ENCODE data around the gene REPIN1.

REPIN1 gene

DNA sequence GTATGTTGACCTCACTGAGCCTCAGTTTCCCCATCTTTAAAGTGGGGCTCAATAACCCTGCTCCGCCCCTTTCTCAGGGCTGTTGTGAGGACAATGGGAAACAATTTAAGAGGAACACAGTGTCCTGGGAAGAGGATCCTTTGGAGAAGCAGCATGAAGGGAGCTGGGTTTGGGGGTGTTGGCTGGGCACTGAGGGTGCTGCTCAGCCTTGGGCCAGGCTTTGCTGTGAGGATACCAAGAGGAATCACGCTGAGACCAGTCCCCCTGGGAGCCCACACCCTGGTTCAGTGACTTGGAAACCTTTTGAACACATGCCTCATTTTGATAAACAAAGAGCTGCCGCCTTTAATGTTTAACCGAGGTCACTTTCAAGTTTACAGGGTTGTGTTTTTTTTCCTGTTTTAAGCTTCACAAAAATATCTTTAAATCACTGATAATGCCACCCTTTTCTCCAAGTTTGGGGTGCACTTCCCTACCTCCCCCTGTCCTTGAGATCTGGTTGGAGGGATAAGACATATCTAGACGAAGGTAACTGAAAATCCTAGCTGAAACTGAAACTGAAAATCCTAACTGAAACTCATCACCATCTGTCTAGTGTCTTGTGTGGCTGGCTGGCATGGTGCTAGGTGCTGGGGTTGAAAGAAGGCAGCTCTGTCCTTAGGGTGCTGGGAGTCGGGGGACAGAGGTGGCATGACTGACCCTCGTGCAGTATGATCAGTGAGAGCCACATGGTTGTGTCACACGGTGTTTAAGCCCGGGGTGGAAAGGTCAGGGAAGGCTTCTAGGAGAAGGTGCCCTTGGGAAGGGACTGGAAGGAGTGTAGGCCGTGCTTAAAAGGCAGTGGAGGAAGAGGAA lies 38.2 kb downstream of the REPIN1 start:
- Histone ChIP-seq H3K4me3 (ENCODE audit: low read length) (peak overlapping the region; percentile 70), H3F3A (ENCODE audit: insufficient read depth, low read length) (peaks cover 36% of the 10 kb centered on the region), H2AFZ (ENCODE audit: low read length) (0 out of 2 replicates have a peak overlapping the region, but pooled peaks have one; percentile 17), H3K9me2 (replicated peaks; ENCODE audit: insufficient read depth, low read length) (no peaks in the 10 kb centered on the region), H3K9ac (ENCODE audit: low read length) (peak overlapping the region; percentile 92), H3K79me2 (ENCODE audit: low read length) (peaks cover 61% of the 10 kb centered on the region), H3K27me3 (replicated peaks; ENCODE audit: insufficient read depth, low read length) (no peaks in the 10 kb centered on the region), H4K20me1 (ENCODE audit: insufficient read depth, low read length) (no peaks in the 10 kb centered on the region), H3K4me2 (ENCODE audit: low read depth, low read length) (peak overlapping the region; percentile 98), H3K4me1 (ENCODE audit: low read length) (peaks cover 33% of the 10 kb centered on the region), H3K27ac (ENCODE audit: low read length) (peak overlapping the region; percentile 98), H3K9me3 (replicated peaks; ENCODE audit: insufficient read depth, low read length) (no peaks in the 10 kb centered on the region), H3K36me3 (replicated peaks; ENCODE audit: insufficient read depth, low read length) (peaks cover 6% of the 10 kb centered on the region)
- DNase-seq = peak; percentile 97
- no peak for TF ChIP-seq EZH2phosphoT487 (IDR thresholded peaks at IDR 0.05; ENCODE audit: low read length)
- TF ChIP-seq, protein P1, sequence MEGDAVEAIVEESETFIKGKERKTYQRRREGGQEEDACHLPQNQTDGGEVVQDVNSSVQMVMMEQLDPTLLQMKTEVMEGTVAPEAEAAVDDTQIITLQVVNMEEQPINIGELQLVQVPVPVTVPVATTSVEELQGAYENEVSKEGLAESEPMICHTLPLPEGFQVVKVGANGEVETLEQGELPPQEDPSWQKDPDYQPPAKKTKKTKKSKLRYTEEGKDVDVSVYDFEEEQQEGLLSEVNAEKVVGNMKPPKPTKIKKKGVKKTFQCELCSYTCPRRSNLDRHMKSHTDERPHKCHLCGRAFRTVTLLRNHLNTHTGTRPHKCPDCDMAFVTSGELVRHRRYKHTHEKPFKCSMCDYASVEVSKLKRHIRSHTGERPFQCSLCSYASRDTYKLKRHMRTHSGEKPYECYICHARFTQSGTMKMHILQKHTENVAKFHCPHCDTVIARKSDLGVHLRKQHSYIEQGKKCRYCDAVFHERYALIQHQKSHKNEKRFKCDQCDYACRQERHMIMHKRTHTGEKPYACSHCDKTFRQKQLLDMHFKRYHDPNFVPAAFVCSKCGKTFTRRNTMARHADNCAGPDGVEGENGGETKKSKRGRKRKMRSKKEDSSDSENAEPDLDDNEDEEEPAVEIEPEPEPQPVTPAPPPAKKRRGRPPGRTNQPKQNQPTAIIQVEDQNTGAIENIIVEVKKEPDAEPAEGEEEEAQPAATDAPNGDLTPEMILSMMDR (IDR thresholded peaks at IDR 0.05; ENCODE audit: low read length) = no peak
- no peak for TF ChIP-seq EZH2 (optimal IDR thresholded peaks at IDR 0.05; ENCODE audit: low read depth, low read length)

DNA sequence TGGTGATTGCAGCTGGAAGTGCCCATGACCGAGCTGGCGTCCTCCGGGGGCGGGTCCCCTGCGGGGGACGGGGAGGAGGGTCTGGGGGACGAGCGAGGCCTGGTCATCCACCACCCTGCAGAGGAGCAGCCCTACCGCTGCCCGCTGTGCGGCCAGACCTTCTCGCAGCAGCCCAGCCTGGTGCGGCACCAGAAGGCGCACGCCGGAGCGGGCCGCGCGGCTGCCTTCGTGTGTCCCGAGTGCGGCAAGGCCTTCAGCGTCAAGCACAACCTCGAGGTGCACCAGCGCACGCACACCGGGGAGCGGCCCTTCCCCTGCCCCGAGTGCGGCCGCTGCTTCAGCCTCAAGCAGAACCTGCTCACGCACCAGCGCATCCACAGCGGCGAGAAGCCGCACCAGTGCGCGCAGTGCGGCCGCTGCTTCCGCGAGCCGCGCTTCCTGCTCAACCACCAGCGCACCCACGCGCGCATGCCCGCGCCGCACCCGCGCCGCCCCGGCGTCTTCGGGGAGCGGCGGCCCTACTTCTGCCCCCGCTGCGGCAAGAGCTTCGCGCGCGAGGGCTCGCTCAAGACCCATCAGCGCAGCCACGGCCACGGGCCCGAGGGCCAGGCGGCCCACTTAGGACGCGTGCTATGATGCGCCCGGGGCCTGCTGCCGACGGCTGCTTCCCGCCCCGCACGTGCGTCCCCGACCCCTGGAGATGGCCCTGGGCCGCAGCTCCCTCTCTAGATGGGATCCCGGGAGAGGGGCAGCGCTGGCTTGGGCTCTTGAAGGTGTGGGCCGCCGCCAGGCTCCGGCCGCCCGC lies 39.2 kb downstream of the REPIN1 start:
- peak overlapping the region; percentile 92 for H3K9ac ChIP-seq (ENCODE audit: low read length)
- H3K9me3 ChIP-seq (replicated peaks; ENCODE audit: insufficient read depth, low read length) = no peaks in the 10 kb centered on the region
- H3K36me3 ChIP-seq (replicated peaks; ENCODE audit: insufficient read depth, low read length) = peaks cover 6% of the 10 kb centered on the region
- TF ChIP-seq, protein P1 (IDR thresholded peaks at IDR 0.05; ENCODE audit: low read length) = no peak
- TF ChIP-seq EZH2 (optimal IDR thresholded peaks at IDR 0.05; ENCODE audit: low read depth, low read length) (no peak), EZH2phosphoT487 (IDR thresholded peaks at IDR 0.05; ENCODE audit: low read length) (no peak)
- H3K9me2 ChIP-seq (replicated peaks; ENCODE audit: insufficient read depth, low read length) = no peaks in the 10 kb centered on the region
- peak overlapping the region; percentile 70 for H3K4me3 ChIP-seq (ENCODE audit: low read length)
- H2AFZ ChIP-seq (ENCODE audit: low read length) = no peak overlapping the region
- H3K27me3 ChIP-seq (replicated peaks; ENCODE audit: insufficient read depth, low read length) = no peaks in the 10 kb centered on the region
- H3K4me1 ChIP-seq (ENCODE audit: low read length) = peaks cover 33% of the 10 kb centered on the region
- peak overlapping the region; percentile 98 for H3K27ac ChIP-seq (ENCODE audit: low read length)
- no peak for DNase-seq
- no peaks in the 10 kb centered on the region for H4K20me1 ChIP-seq (ENCODE audit: insufficient read depth, low read length)
- peak overlapping the region; percentile 98 for H3K4me2 ChIP-seq (ENCODE audit: low read depth, low read length)
- peaks cover 36% of the 10 kb centered on the region for H3F3A ChIP-seq (ENCODE audit: insufficient read depth, low read length)
- H3K79me2 ChIP-seq (ENCODE audit: low read length) = peaks cover 61% of the 10 kb centered on the region

DNA sequence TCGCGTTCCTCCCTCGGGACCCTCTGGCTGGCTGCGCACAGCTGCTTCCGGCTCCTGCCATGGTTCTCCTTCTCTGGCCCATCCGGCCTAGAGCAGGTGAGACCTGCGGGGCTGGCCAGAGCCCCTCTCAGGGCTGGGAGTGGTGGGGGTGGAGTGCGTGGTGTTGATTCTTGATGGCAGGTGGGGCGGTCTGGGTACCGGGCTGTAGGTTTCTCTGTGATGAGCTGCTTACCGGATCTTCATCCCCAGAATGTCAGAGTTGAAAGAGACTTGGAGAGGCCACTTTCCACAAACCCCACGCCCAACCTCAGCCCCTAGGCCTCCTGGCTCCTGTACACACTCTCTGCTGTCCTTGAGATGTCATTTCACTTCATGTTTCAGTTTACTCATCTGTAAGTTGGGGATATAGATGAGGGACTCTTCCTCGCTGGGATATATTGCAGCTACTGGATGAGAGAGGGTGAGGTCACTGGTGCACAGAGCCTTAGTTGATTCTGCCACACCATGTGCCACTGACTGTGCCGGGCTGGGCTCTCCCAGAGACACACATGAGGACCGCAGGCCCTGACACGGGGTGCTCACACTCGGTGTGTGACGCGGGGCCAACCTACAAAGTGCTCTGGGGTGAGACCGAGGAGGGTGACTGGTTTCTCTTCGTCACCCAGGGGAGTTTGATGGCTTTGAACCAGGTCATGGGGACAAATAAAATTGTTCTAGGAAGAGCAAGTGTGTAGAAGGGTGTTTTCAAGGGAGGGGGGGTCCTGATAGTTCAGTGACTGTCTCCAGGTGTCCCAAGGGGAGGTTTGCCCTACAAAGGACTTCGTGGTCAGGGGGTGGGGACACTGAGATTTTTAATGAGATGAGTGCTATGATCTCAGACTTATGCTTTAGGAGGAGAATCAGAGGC lies 40.0 kb downstream of the REPIN1 start:
- Histone ChIP-seq H3K4me1 (ENCODE audit: low read length) (peaks cover 33% of the 10 kb centered on the region), H3K9ac (ENCODE audit: low read length) (no peak overlapping the region), H3F3A (ENCODE audit: insufficient read depth, low read length) (peaks cover 36% of the 10 kb centered on the region), H3K4me2 (ENCODE audit: low read depth, low read length) (no peak overlapping the region), H3K27me3 (replicated peaks; ENCODE audit: insufficient read depth, low read length) (no peaks in the 10 kb centered on the region), H3K9me3 (replicated peaks; ENCODE audit: insufficient read depth, low read length) (no peaks in the 10 kb centered on the region), H4K20me1 (ENCODE audit: insufficient read depth, low read length) (no peaks in the 10 kb centered on the region), H3K27ac (ENCODE audit: low read length) (peak overlapping the region; percentile 7; the same call in 1 of the 2 replicates), H3K36me3 (replicated peaks; ENCODE audit: insufficient read depth, low read length) (peaks cover 6% of the 10 kb centered on the region), H3K9me2 (replicated peaks; ENCODE audit: insufficient read depth, low read length) (no peaks in the 10 kb centered on the region), H3K79me2 (ENCODE audit: low read length) (peaks cover 61% of the 10 kb centered on the region), H2AFZ (ENCODE audit: low read length) (no peak overlapping the region), H3K4me3 (ENCODE audit: low read length) (no peak overlapping the region)
- TF ChIP-seq EZH2 (optimal IDR thresholded peaks at IDR 0.05; ENCODE audit: low read depth, low read length) (no peak), EZH2phosphoT487 (IDR thresholded peaks at IDR 0.05; ENCODE audit: low read length) (no peak)
- TF ChIP-seq, protein P1 (IDR thresholded peaks at IDR 0.05; ENCODE audit: low read length) = no peak
- no peak for DNase-seq

Data from MM.1S (cell line).